Kidney (tissue), 14 donors: Measurements from ENCODE around the gene MPPED1. TPM values are rescaled to one million over a fixed set of nuclear protein-coding genes. Genes with fewer than 3 reads are reported as not detected.
A peak's percentile ranks its signal among the peaks of the same experiment; 100 is the strongest.

ENCODE experiments used
- DNase-seq, 5 donors: peaks; one replicate each; pipeline ENCODE4 v3.0.0-alpha.2; 2013 to 2020
- FAIRE-seq: peaks from 2 replicates; lab custom pipeline; 2012; peaks lifted over from hg19 to GRCh38; lab: Jason Lieb, UNC
- H3K27ac ChIP-seq, 2 donors: one replicate each; pipeline ENCODE4 v1.7.0; 2013; ENCODE audit warnings: low read depth in 2 of 2, low read length in 2 of 2, inconsistent platforms in 1 of 2
- H3K27me3 ChIP-seq: one replicate; pipeline ENCODE4 v1.7.1; 2013; ENCODE audit warnings: low read length, inconsistent platforms; ENCODE audit not compliant: control insufficient read depth, insufficient read depth
- H3K36me3 ChIP-seq, 3 donors: one replicate each; pipeline versions ENCODE4 v1.7.0 to v1.7.1; 2013; ENCODE audit warnings: low read length in 3 of 3, control low read depth in 1 of 3, inconsistent platforms in 1 of 3; ENCODE audit not compliant: insufficient read depth in 3 of 3, control insufficient read depth in 2 of 3
- H3K4me1 ChIP-seq, 3 donors: one replicate each; pipeline versions ENCODE4 v1.7.0 to v1.7.1; 2013; ENCODE audit warnings: low read length in 3 of 3, inconsistent platforms in 1 of 3, low read depth in 1 of 3; ENCODE audit not compliant: control insufficient read depth in 2 of 3, insufficient read depth in 2 of 3
- H3K4me3 ChIP-seq, 3 donors: one replicate each; pipeline versions ENCODE4 v1.7.0 to v1.8.1; 2013; ENCODE audit warnings: low read length in 3 of 3, control low read depth in 1 of 3, inconsistent platforms in 1 of 3
- H3K9ac ChIP-seq, 3 donors: one replicate each; pipeline versions ENCODE4 v1.7.0 to v1.7.1; 2013; ENCODE audit warnings: low read length in 3 of 3, control low read depth in 1 of 3, inconsistent platforms in 1 of 3
- H3K9me3 ChIP-seq, 3 donors: one replicate each; pipeline versions ENCODE4 v1.7.0 to v1.7.1; 2013; ENCODE audit warnings: low read length in 3 of 3, control low read depth in 1 of 3, inconsistent platforms in 1 of 3; ENCODE audit not compliant: control insufficient read depth in 2 of 3, insufficient read depth in 1 of 3
- CTCF ChIP-seq: IDR thresholded peaks from 3 replicates; pipeline ENCODE4 v1.5.1; 2012; ENCODE audit warnings: mild to moderate bottlenecking, moderate library complexity, borderline replicate concordance; ENCODE audit not compliant: insufficient read depth; ENCODE audit errors: extremely low read depth
- intact Hi-C: fragments of 100-400 bp; cut with DNase I; formaldehyde crosslinking; loops from one replicate; pipeline ENCODE4 v1.11.1; 2022
- polyA plus RNA-seq: library from polyadenylated mRNA; stranded (reverse); fragments of 350-450 nt; fragmentation: Illumina TruSeq; extraction: RNeasy Lipid Tissue Mini Kit (QIAGEN cat#74804); gene quantifications from one replicate; pipeline ENCODE4 v1.2.3, GENCODE V29; 2014; ENCODE audit warnings: low read depth, low replicate concordance; ENCODE audit not compliant: insufficient read depth
- total RNA-seq: library from RNA; stranded (reverse); fragmentation: NEBNext Ultra II Directional; extraction: Animal tissue kit (Norgen Biotek cat#: 25700); gene quantifications from one replicate; pipeline ENCODE4 v1.2.1, GENCODE V29; 2021
- donor health status: control.
- donor health status: control.
- donor health status: control.
- donor health status: control.
- donor health status: control.
- donor health status: DM: yes; HTN: yes; CAD: no.
- donor health status: Normal renal cell carcinoma (clear cell type).

The MPPED1 gene
- total and polyA plus RNA-seq, 2 donors from 2014 or later, result not detected

GRCh38 chr22:43399338-43399979, 12.4 kb upstream of the MPPED1 start:
- H3K9ac ChIP-seq, result no peak overlapping the region
- H3K36me3 ChIP-seq, result no peaks in the 10 kb centered on the region
- no peaks in the 10 kb centered on the region for H3K4me1 ChIP-seq
- DNase-seq, result peak in 1 of 5 donors; percentile 40
- TF ChIP-seq CTCF, result no peak
- H3K27me3 ChIP-seq, result no peaks in the 10 kb centered on the region
- no peak for FAIRE-seq
- no peak overlapping the region for H3K27ac ChIP-seq
- no peaks in the 10 kb centered on the region for H3K9me3 ChIP-seq
- no peak overlapping the region for H3K4me3 ChIP-seq
- intact Hi-C loops, result no loop called here

- Histone ChIP-seq H3K4me3 (no peak overlapping the region), H3K4me1 (no peaks in the 10 kb centered on the region), H3K9me3 (no peaks in the 10 kb centered on the region), H3K36me3 (no peaks in the 10 kb centered on the region), H3K9ac (no peak overlapping the region), H3K27ac (no peak overlapping the region), H3K27me3 (no peaks in the 10 kb centered on the region)
- FAIRE-seq, result no peak
- peak in 1 of 5 donors; percentile 67 for DNase-seq
- no peak for TF ChIP-seq CTCF
- intact Hi-C loops, result no loop called here
Measured at GRCh38 chr22:43399980-43400358, 11.8 kb upstream of the MPPED1 start.

- FAIRE-seq (no peak), DNase-seq (peak in 1 of 5 donors; percentile 66)
- no peaks in the 10 kb centered on the region for H3K36me3 ChIP-seq
- H3K27ac ChIP-seq, result no peak overlapping the region
- intact Hi-C loops, result no loop called here
- H3K9me3 ChIP-seq, result no peaks in the 10 kb centered on the region
- H3K9ac ChIP-seq, result no peak overlapping the region
- no peak for TF ChIP-seq CTCF
- no peak overlapping the region for H3K4me3 ChIP-seq
- H3K4me1 ChIP-seq, result no peaks in the 10 kb centered on the region
- no peaks in the 10 kb centered on the region for H3K27me3 ChIP-seq
Measured at GRCh38 chr22:43400449-43400848, 11.4 kb upstream of the MPPED1 start.

GRCh38 chr22:43401233-43401632, 10.6 kb upstream of the MPPED1 start:
- TF ChIP-seq CTCF, result no peak
- FAIRE-seq, result no peak
- intact Hi-C loops, result no loop called here

More at GRCh38 chr22:43401233-43401632, 10.6 kb upstream of the MPPED1 start:
- Histone ChIP-seq H3K36me3 (no peaks in the 10 kb centered on the region), H3K4me3 (no peak overlapping the region), H3K9me3 (no peaks in the 10 kb centered on the region), H3K27ac (no peak overlapping the region), H3K4me1 (no peaks in the 10 kb centered on the region), H3K27me3 (no peaks in the 10 kb centered on the region), H3K9ac (no peak overlapping the region)
- DNase-seq, result peak in 1 of 5 donors; percentile 41
